Upper lobe of left lung (tissue), 4 donors: ENCODE measurements around the gene REELD1.

Experiments used
- CTCF ChIP-seq, 6 experiments: fragments of 450-650 bp in 4 of 6; fragments of 200-600 bp in 2 of 6; sonication (generic) in 2 of 6; IDR thresholded peaks; one replicate each; pipeline ENCODE4 v1.5.1; 2016 to 2019; ENCODE audit warnings: antibody characterized with exemption in 6 of 6
- EP300 ChIP-seq, 4 donors: sonication (generic); formaldehyde crosslinking; IDR thresholded peaks; one replicate each; pipeline ENCODE4 v1.5.1; 2017; ENCODE audit warnings: antibody characterized with exemption in 4 of 4, control low read depth in 2 of 4
- POLR2A ChIP-seq, 4 donors: fragments of 450-650 bp; IDR thresholded peaks; one replicate each; pipeline ENCODE4 v1.5.1; 2016 to 2017; ENCODE audit warnings: antibody characterized with exemption in 4 of 4, mild to moderate bottlenecking in 2 of 4
- POLR2AphosphoS5 ChIP-seq, 2 donors: sonication (generic); formaldehyde crosslinking; IDR thresholded peaks; one replicate each; pipeline ENCODE4 v1.5.1; 2017; ENCODE audit warnings: antibody characterized with exemption in 2 of 2

DNA sequence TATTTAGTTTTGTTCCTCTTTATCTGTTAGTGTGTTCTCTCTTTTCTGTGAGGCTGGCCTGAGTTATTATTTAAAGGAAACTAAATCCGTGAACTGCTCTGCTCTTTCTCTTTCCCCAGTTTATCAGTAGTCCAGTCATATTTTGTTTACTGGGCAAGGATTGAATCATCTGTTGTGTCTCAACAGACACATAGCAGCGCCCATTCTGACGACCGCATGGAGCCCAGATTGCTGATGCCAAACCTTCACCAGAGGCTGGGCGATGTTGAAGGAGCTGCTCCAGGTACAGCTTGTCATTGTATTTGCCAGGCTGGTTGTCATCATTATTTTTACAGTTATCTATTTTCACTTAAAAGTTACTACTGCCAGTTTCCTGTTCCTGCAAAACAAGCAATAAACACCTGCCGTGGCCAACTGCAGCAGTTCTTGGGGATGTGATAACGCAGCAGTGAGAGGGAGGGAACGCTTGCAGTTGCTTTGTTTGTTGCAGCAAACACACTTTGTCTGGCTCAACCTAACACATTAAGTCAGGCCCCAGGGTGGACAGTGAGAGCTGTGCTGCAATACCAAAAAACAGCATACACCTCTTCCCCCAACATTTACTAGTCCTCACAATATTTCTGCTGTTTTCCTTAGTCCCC is 10.1 kb downstream of the REELD1 start:
- TF ChIP-seq CTCF (IDR thresholded peaks at IDR 0.05), result no peak
- TF ChIP-seq POLR2A (IDR thresholded peaks at IDR 0.05), result no peak
- TF ChIP-seq EP300 (IDR thresholded peaks at IDR 0.05), result no peak
- no peak for TF ChIP-seq POLR2AphosphoS5 (IDR thresholded peaks at IDR 0.05)
